Endothelial cell of umbilical vein (primary cell): Measurements from ENCODE around the gene LAMC3. TPM values are rescaled to one million over a fixed set of nuclear protein-coding genes. Genes with fewer than 3 reads are reported as not detected.

Experiments used
- BruUV-seq: library from RNA; stranded (reverse); fragments of 400-500 nt; replicated peaks from 2 replicates; lab custom pipeline; 2021; lab: Mats Ljungman, UMichigan
- CTCF ChIA-PET: fragments of 300-600, 350-600 bp; sonication (Branson Sonifier 250); formaldehyde crosslinking; loops from one replicate; lab custom pipeline; 2021; ENCODE audit warnings: antibody characterized with exemption, inconsistent platforms; lab: Charles Lee
- POLR2A ChIA-PET: fragments of 300-600, 350-600 bp; sonication (Branson Sonifier 250); formaldehyde crosslinking; loops from one replicate; lab custom pipeline; 2021; ENCODE audit warnings: antibody characterized with exemption, inconsistent platforms; lab: Charles Lee
- DNase-seq: peaks from one replicate; pipeline ENCODE4 v3.0.0-alpha.2; 2011; ENCODE audit warnings: low read depth, low spot score
- FAIRE-seq: peaks from 2 replicates; lab custom pipeline; 2011; peaks lifted over from hg19 to GRCh38; lab: Jason Lieb, UNC
- H2AFZ ChIP-seq: 2 replicates; pipeline ENCODE4 v1.6.0; 2012; ENCODE audit warnings: low read depth, low read length, control low read depth, inconsistent platforms
- H3K27ac ChIP-seq: 2 replicates; pipeline ENCODE4 v1.5.1; 2011; ENCODE audit warnings: low read depth, mild to moderate bottlenecking, control low read depth, low read length, moderate library complexity; ENCODE audit not compliant: insufficient read depth
- H3K27me3 ChIP-seq, 2 experiments: 2 replicates each; pipeline versions ENCODE4 v1.6.0 to v1.6.1; 2011; ENCODE audit warnings: low read length in 2 of 2, mixed read lengths in 1 of 2; ENCODE audit not compliant: control insufficient read depth in 2 of 2, insufficient read depth in 2 of 2
- H3K36me3 ChIP-seq, 2 experiments: 2 replicates in 1 of 2; 3 replicates in 1 of 2; pipeline ENCODE4 v1.5.1; 2011; ENCODE audit warnings: low read length in 2 of 2, mild to moderate bottlenecking in 1 of 2, moderate library complexity in 1 of 2; ENCODE audit not compliant: control insufficient read depth in 2 of 2, insufficient read depth in 2 of 2; ENCODE audit errors: extremely low read depth in 1 of 2
- H3K4me1 ChIP-seq: 3 replicates; pipeline ENCODE4 v1.5.1; 2011; ENCODE audit warnings: mild to moderate bottlenecking, low read length; ENCODE audit not compliant: control insufficient read depth, insufficient read depth; ENCODE audit errors: extremely low read depth
- H3K4me2 ChIP-seq: 2 replicates; pipeline ENCODE4 v1.6.1; 2011; ENCODE audit warnings: low read length, control low read depth, mixed read lengths; ENCODE audit not compliant: insufficient read depth
- H3K4me3 ChIP-seq, 3 experiments: fragments of 200-600 bp in 1 of 3; sonication (generic), shearing (Covaris generic) in 1 of 3; replicated peaks in 1 of 3; 2 replicates each; pipeline ENCODE4 v1.5.1; 2011 to 2016; ENCODE audit warnings: control low read depth in 3 of 3, low read length in 3 of 3, mild to moderate bottlenecking in 2 of 3, inconsistent platforms in 1 of 3, low read depth in 1 of 3, moderate library complexity in 1 of 3; ENCODE audit not compliant: insufficient read depth in 1 of 3
- H3K79me2 ChIP-seq: 2 replicates; pipeline ENCODE4 v1.6.0; 2012; ENCODE audit warnings: low read length, inconsistent platforms; ENCODE audit not compliant: control insufficient read depth, insufficient read depth
- H3K9ac ChIP-seq: replicated peaks from 2 replicates; pipeline ENCODE3; 2011; ENCODE audit warnings: low read length, control low read depth; ENCODE audit not compliant: insufficient read depth; ENCODE audit errors: extremely low read depth
- H3K9me1 ChIP-seq: replicated peaks from 3 replicates; pipeline ENCODE4 v1.6.0; 2011; ENCODE audit warnings: mild to moderate bottlenecking, low read length; ENCODE audit not compliant: control insufficient read depth, insufficient read depth; ENCODE audit errors: extremely low read depth
- H3K9me3 ChIP-seq: replicated peaks from 2 replicates; pipeline ENCODE4 v1.5.1; 2012; ENCODE audit warnings: low read length, inconsistent platforms; ENCODE audit not compliant: control insufficient read depth, insufficient read depth
- H4K20me1 ChIP-seq: replicated peaks from 2 replicates; pipeline ENCODE3; 2011; ENCODE audit warnings: mild to moderate bottlenecking, low read length; ENCODE audit not compliant: control insufficient read depth, insufficient read depth; ENCODE audit errors: extremely low read depth
- FOS ChIP-seq: IDR thresholded peaks from 2 replicates; pipeline ENCODE4 v1.6.1; 2011; ENCODE audit warnings: mild to moderate bottlenecking, low read length, moderate library complexity, borderline replicate concordance; ENCODE audit not compliant: insufficient read depth
- GATA2 ChIP-seq: IDR thresholded peaks from 2 replicates; pipeline ENCODE4 v1.7.0; 2011; ENCODE audit warnings: low read depth, mild to moderate bottlenecking, moderate library complexity, mixed read lengths, low read length; ENCODE audit not compliant: insufficient read length, insufficient read depth
- JUN ChIP-seq: IDR thresholded peaks from 2 replicates; pipeline ENCODE4 v1.6.1; 2011; ENCODE audit warnings: borderline replicate concordance, low read depth; ENCODE audit not compliant: insufficient read length, insufficient read depth
- MYC ChIP-seq: IDR thresholded peaks from one replicate; pipeline ENCODE4 v1.6.1; 2011; ENCODE audit warnings: mild to moderate bottlenecking, low read depth, low read length
- POLR2AphosphoS5 ChIP-seq: IDR thresholded peaks from 2 replicates; pipeline ENCODE4 v1.6.1; 2012; ENCODE audit warnings: low read depth, mild to moderate bottlenecking, control low read depth, low read length, moderate library complexity; ENCODE audit not compliant: insufficient read depth
- dilution Hi-C: fragments of 300-500 bp; cut with MboI; formaldehyde crosslinking; loops from one replicate; pipeline ENCODE4 v1.15.0; 2019; ENCODE audit warnings: low sequenced_read_pairs; ENCODE audit not compliant: extremely low pct_ligation_motif_present
- intact Hi-C: fragments of 100-400 bp; cut with micrococcal nuclease; formaldehyde crosslinking; loops from one replicate; pipeline ENCODE4 v1.10.0; 2022
- polyA plus RNA-seq, 4 experiments: library from polyadenylated mRNA; depleted of rRNA in 3 of 4; stranded (reverse) in 3 of 4; unstranded in 1 of 4; fragments of >200 nt; gene quantifications; 2 replicates each; pipeline versions ENCODE4 v1.2.1 to v1.2.3, GENCODE V29; 2011 to 2012; ENCODE audit warnings: missing spikeins in 1 of 4
- total RNA-seq: library from RNA; stranded (reverse); gene quantifications from 2 replicates; pipeline ENCODE4 v1.2.3, GENCODE V29; 2021
- TF ChIP-seq, protein P1 (sequence below): IDR thresholded peaks from 2 replicates; pipeline ENCODE4 v1.6.1; 2011; ENCODE audit not compliant: insufficient read depth, insufficient read length
- TF ChIP-seq, protein P2 (sequence below), 2 donors: IDR thresholded peaks; 1 replicate in 1 of 2; 2 replicates in 1 of 2; pipeline ENCODE4 v1.5.1; 2011; ENCODE audit warnings: low read length in 2 of 2, mild to moderate bottlenecking in 2 of 2, moderate library complexity in 2 of 2, control low read depth in 1 of 2, inconsistent platforms in 1 of 2, low read depth in 1 of 2; ENCODE audit not compliant: insufficient read depth in 1 of 2; ENCODE audit errors: extremely low read depth in 1 of 2

Gene LAMC3
- total and polyA plus RNA-seq, 2 donors (not counting 3 experiments of a cell fraction or from before 2014, with no cell fraction given), result 0.18 to 0.38 TPM

DNA sequence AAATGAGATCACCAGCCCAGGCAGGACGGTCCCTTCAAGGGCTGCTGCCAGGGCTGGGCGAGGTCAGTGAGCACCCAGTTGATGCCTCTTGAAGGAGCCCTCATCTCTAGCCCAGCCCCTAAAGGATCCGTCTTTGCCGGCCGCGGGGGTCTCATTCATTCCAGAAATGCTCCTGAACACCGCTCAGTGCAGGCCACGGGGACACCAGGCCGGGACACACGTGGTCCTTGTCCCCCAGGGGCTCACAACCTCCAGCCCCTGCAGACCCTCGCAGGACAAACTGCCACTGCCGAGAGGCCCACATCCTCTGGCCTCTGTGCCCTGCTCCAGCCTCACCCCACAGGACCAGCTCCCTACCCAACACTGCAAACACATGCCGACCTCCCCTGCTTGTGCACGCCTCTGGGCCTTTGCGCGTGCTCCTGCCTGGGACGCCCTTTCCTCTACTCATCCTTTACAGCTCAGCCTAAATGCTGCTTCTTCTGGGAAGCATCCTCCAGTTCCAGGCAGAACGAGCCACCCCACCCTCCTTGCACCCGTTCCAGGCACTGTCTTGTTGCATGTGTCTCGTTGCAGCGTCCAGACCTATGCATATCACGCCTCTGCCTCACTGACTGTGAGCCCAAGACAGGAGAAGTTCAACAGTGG lies 10.3 kb upstream of the LAMC3 start:
- H3K9ac ChIP-seq, result no peak overlapping the region
- H3K4me2 ChIP-seq, result no peak overlapping the region
- intact Hi-C loops (loop anchor here (1.0 to 2.0 kb wide), 5 partner anchors 58 to 228 kb away; no protein-coding TSS in a partner anchor), dilution Hi-C loops (no loop called here)
- no peaks in the 10 kb centered on the region for H3K79me2 ChIP-seq
- peaks cover 5 to 11% of the 10 kb centered on the region in 2 experiments for H3K27me3 ChIP-seq
- H3K27ac ChIP-seq, result no peak overlapping the region
- DNase-seq, result no peak
- no peaks in the 10 kb centered on the region for H3K4me1 ChIP-seq
- CTCF ChIA-PET, result interaction anchor here (0.6 to 10.2 kb wide), 55 partner anchors 8 to 326 kb away, joined by 3 to 181 read pairs (median 5); partner anchors contain the start of gene EXOSC2
- FAIRE-seq, result no peak
- no peak overlapping the region for H3K4me3 ChIP-seq
- no peaks in the 10 kb centered on the region for H3K36me3 ChIP-seq
- no peaks in the 10 kb centered on the region for H4K20me1 ChIP-seq
- no peak for TF ChIP-seq GATA2
- no TSS peak for BruUV-seq
- H2AFZ ChIP-seq, result no peak overlapping the region
- no peaks in the 10 kb centered on the region for H3K9me1 ChIP-seq
- POLR2A ChIA-PET, result no interaction called here
- H3K9me3 ChIP-seq, result no peaks in the 10 kb centered on the region

GRCh38 chr9:130999245-130999623 lies 9.7 kb upstream of the LAMC3 start:
- Histone ChIP-seq H3K36me3 (no peaks in the 10 kb centered on the region), H3K9me1 (no peaks in the 10 kb centered on the region), H3K27me3 (peaks cover 5 to 12% of the 10 kb centered on the region in 2 experiments), H4K20me1 (no peaks in the 10 kb centered on the region), H3K4me2 (no peak overlapping the region), H3K27ac (no peak overlapping the region), H3K9ac (no peak overlapping the region), H3K4me1 (no peaks in the 10 kb centered on the region), H3K4me3 (no peak overlapping the region), H2AFZ (no peak overlapping the region), H3K79me2 (no peaks in the 10 kb centered on the region), H3K9me3 (no peaks in the 10 kb centered on the region)
- DNase-seq (no peak), FAIRE-seq (no peak)
- BruUV-seq, result no TSS peak
- intact Hi-C loops, result loop anchor here (2.0 kb wide), 2 partner anchors 58 to 228 kb away; no protein-coding TSS in a partner anchor
- POLR2A ChIA-PET, result interaction anchor here (0.7 kb wide), 1 partner anchor 129 kb away, joined by 5 read pairs; no protein-coding TSS in a partner anchor
- CTCF ChIA-PET, result interaction anchor here (1.1 to 10.2 kb wide), 11 partner anchors 13 to 299 kb away, joined by 4 to 181 read pairs (median 15); no protein-coding TSS in a partner anchor
- TF ChIP-seq, protein P1, sequence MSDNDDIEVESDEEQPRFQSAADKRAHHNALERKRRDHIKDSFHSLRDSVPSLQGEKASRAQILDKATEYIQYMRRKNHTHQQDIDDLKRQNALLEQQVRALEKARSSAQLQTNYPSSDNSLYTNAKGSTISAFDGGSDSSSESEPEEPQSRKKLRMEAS, result no peak
- no peak for TF ChIP-seq POLR2AphosphoS5
- no peak for TF ChIP-seq FOS
- no peak for TF ChIP-seq JUN
- no peak for TF ChIP-seq MYC
- TF ChIP-seq GATA2, result no peak
- TF ChIP-seq, protein P2, sequence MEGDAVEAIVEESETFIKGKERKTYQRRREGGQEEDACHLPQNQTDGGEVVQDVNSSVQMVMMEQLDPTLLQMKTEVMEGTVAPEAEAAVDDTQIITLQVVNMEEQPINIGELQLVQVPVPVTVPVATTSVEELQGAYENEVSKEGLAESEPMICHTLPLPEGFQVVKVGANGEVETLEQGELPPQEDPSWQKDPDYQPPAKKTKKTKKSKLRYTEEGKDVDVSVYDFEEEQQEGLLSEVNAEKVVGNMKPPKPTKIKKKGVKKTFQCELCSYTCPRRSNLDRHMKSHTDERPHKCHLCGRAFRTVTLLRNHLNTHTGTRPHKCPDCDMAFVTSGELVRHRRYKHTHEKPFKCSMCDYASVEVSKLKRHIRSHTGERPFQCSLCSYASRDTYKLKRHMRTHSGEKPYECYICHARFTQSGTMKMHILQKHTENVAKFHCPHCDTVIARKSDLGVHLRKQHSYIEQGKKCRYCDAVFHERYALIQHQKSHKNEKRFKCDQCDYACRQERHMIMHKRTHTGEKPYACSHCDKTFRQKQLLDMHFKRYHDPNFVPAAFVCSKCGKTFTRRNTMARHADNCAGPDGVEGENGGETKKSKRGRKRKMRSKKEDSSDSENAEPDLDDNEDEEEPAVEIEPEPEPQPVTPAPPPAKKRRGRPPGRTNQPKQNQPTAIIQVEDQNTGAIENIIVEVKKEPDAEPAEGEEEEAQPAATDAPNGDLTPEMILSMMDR (IDR thresholded peaks at IDR 0.05; ENCODE audit: extremely low read depth in 1 of 2, insufficient read depth in 1 of 2, low read depth in 1 of 2, low read length in 2 of 2), result no peak
- dilution Hi-C loops, result no loop called here
